Measurements from ENCODE around the gene AP2A2.

The AP2A2 gene

GRCh38 chr11:925496-926301 is at the start of gene AP2A2:
Gene AP2A2 (plus strand): TSS chr11:925870. CDS start chr11:926022, 152 bp downstream.
- peak; percentile 94 for DNase-seq

GRCh38 chr11:876545-876944 is 49.1 kb upstream of the AP2A2 start:
- no peak for DNase-seq

GRCh38 chr11:877565-877964 is 48.1 kb upstream of the AP2A2 start:
- DNase-seq, result no peak

GRCh38 chr11:880447-880846 is 45.2 kb upstream of the AP2A2 start:
- DNase-seq, result no peak

GRCh38 chr11:882596-882995 is 43.1 kb upstream of the AP2A2 start:
- no peak for DNase-seq

GRCh38 chr11:883527-883926 is 42.1 kb upstream of the AP2A2 start:
- DNase-seq, result no peak

- no peak for DNase-seq
Measured at GRCh38 chr11:884578-885070, 41.0 kb upstream of the AP2A2 start.

GRCh38 chr11:886568-886967 is 39.1 kb upstream of the AP2A2 start:
- DNase-seq, result no peak

GRCh38 chr11:887589-887988 is 38.1 kb upstream of the AP2A2 start:
- DNase-seq, result no peak

- no peak for DNase-seq
Measured at GRCh38 chr11:888310-889212, 37.1 kb upstream of the AP2A2 start.

GRCh38 chr11:889257-889656 is 36.4 kb upstream of the AP2A2 start:
- DNase-seq, result no peak

- no peak for DNase-seq
Measured at GRCh38 chr11:889687-890475, 35.8 kb upstream of the AP2A2 start.

GRCh38 chr11:890794-891540 is 34.7 kb upstream of the AP2A2 start:
- DNase-seq, result no peak

GRCh38 chr11:893008-893654 is 32.5 kb upstream of the AP2A2 start:
- no peak for DNase-seq

- no peak for DNase-seq
Measured at GRCh38 chr11:894575-895201, 31.0 kb upstream of the AP2A2 start.

GRCh38 chr11:895331-896110 is 30.1 kb upstream of the AP2A2 start:
- DNase-seq, result no peak

- DNase-seq, result no peak
Measured at GRCh38 chr11:897253-898142, 28.2 kb upstream of the AP2A2 start.

GRCh38 chr11:898143-898511 is 27.5 kb upstream of the AP2A2 start:
- DNase-seq, result no peak

- DNase-seq, result no peak
Measured at GRCh38 chr11:898540-899190, 27.0 kb upstream of the AP2A2 start.
